GM19468 (cell line): ENCODE results near the gene GATD1.

ENCODE experiments used
- ATAC-seq: cut with Tn5 transposase; IDR thresholded peaks from one replicate; pipeline ENCODE4 v1.9.1; 2021; ENCODE audit warnings: mild to moderate bottlenecking, moderate library complexity, moderate number of reproducible peaks; ENCODE audit not compliant: unreplicated experiment; ENCODE audit errors: extremely low read depth

GATD1 gene

GRCh38 chr11:813072-813455 lies 35.8 kb upstream of the GATD1 start:
- no peak for ATAC-seq

- no peak for ATAC-seq
Observed at GRCh38 chr11:812390-812789, 35.1 kb upstream of the GATD1 start.

GRCh38 chr11:811446-812245 lies 34.4 kb upstream of the GATD1 start:
- ATAC-seq = no peak

- no peak for ATAC-seq
Observed at GRCh38 chr11:810040-810567, 32.8 kb upstream of the GATD1 start.

GRCh38 chr11:809287-810039 lies 32.2 kb upstream of the GATD1 start, which contains the start of gene RPLP2:
Gene RPLP2, plus strand, starts transcription at chr11:809967. Its CDS starts 268 bp downstream, at chr11:810235.
- ATAC-seq = peak; percentile 64

- no peak for ATAC-seq
Observed at GRCh38 chr11:808427-809286, 31.4 kb upstream of the GATD1 start.

GRCh38 chr11:804599-804964 lies 27.3 kb upstream of the GATD1 start:
- no peak for ATAC-seq

GRCh38 chr11:803770-804598 lies 26.7 kb upstream of the GATD1 start:
- no peak for ATAC-seq

- ATAC-seq = no peak
Observed at GRCh38 chr11:803467-803742, 26.1 kb upstream of the GATD1 start.

- no peak for ATAC-seq
Observed at GRCh38 chr11:802693-803466, 25.6 kb upstream of the GATD1 start.

GRCh38 chr11:802018-802617 lies 24.8 kb upstream of the GATD1 start:
- no peak for ATAC-seq

- no peak for ATAC-seq
Observed at GRCh38 chr11:801097-801780, 24.0 kb upstream of the GATD1 start.

GRCh38 chr11:800473-800872 lies 23.2 kb upstream of the GATD1 start:
- no peak for ATAC-seq

- no peak for ATAC-seq
Observed at GRCh38 chr11:799641-800316, 22.5 kb upstream of the GATD1 start.

GRCh38 chr11:798093-798713 lies 20.9 kb upstream of the GATD1 start, which contains the start of gene SLC25A22:
Gene SLC25A22, minus strand, starts transcription at chr11:798281. Its CDS starts 3,275 bp downstream, at chr11:795006.
- ATAC-seq = peak; percentile 30

GRCh38 chr11:797296-798092 lies 20.2 kb upstream of the GATD1 start:
- no peak for ATAC-seq
